GM18858 (cell line): ENCODE measurements around the gene IL1RN.

Experiments
- ATAC-seq: cut with Tn5 transposase; IDR thresholded peaks from one replicate; pipeline ENCODE4 v1.9.1; 2021; ENCODE audit not compliant: unreplicated experiment

The IL1RN gene

GRCh38 chr2:113173542-113174375 is 46.4 kb downstream of the IL1RN start, which contains the start of gene PSD4:
Gene PSD4 (plus strand): TSS chr2:113173971. CDS start chr2:113182457, 8,486 bp downstream.
- peak; percentile 78 for ATAC-seq

GRCh38 chr2:113174376-113174750 is 47.0 kb downstream of the IL1RN start:
- no peak for ATAC-seq

GRCh38 chr2:113175042-113175628 is 47.7 kb downstream of the IL1RN start:
- ATAC-seq = peak; percentile 66

- ATAC-seq = no peak
Observed at GRCh38 chr2:113175736-113176695, 48.6 kb downstream of the IL1RN start.

GRCh38 chr2:113176696-113177355 is 49.4 kb downstream of the IL1RN start:
- no peak for ATAC-seq

- ATAC-seq = no peak
Observed at GRCh38 chr2:113178069-113178746, 50.8 kb downstream of the IL1RN start.

- no peak for ATAC-seq
Observed at GRCh38 chr2:113178891-113179290, 51.5 kb downstream of the IL1RN start.

GRCh38 chr2:113179446-113180045 is 52.1 kb downstream of the IL1RN start:
- ATAC-seq = no peak

- ATAC-seq = no peak
Observed at GRCh38 chr2:113180131-113180946, 52.9 kb downstream of the IL1RN start.

GRCh38 chr2:113181258-113182051 is 54.1 kb downstream of the IL1RN start:
- no peak for ATAC-seq

- no peak for ATAC-seq
Observed at GRCh38 chr2:113182471-113183260, 55.3 kb downstream of the IL1RN start.

GRCh38 chr2:113183264-113183663 is 55.9 kb downstream of the IL1RN start:
- ATAC-seq = no peak
